Keratinocyte (primary cell): Measurements from ENCODE around the gene JAZF1.

ENCODE experiments used
- EZH2 ChIP-seq: IDR thresholded peaks from one replicate; pipeline ENCODE4 v1.6.1; 2012; ENCODE audit warnings: inconsistent platforms, mild to moderate bottlenecking, low read length, moderate library complexity
- TF ChIP-seq, protein P1 (sequence below), 3 experiments: IDR thresholded peaks in 1 of 3; conservative IDR thresholded peaks in 1 of 3; optimal IDR thresholded peaks in 1 of 3; 2 replicates in 2 of 3; 3 replicates in 1 of 3; pipeline versions ENCODE3 to v1.5.1; 2011; ENCODE audit warnings: low read length in 3 of 3, mild to moderate bottlenecking in 3 of 3, moderate library complexity in 2 of 3, control low read depth in 1 of 3, inconsistent platforms in 1 of 3; ENCODE audit not compliant: insufficient read depth in 2 of 3; ENCODE audit errors: extremely low read depth in 1 of 3

DNA sequence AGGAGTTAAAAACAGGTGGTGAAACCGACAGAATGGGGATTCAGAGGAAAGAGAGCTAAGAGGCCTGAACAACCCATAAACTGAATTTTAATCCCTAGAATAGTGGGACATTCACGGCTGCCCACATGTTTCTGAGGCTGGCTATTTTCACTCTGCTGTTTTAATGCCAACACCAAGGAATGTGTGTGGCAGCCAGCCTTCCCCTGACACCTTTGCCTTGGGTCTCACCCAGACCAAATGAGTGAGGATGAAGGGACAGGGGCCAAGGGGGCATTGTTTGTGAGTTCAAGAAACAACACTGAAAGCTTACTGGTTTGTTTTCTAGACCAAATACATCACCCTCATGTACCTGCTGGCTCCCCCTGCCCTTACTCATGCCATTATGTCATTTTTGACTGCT is 164.3 kb downstream of the JAZF1 start:
- TF ChIP-seq, protein P1, sequence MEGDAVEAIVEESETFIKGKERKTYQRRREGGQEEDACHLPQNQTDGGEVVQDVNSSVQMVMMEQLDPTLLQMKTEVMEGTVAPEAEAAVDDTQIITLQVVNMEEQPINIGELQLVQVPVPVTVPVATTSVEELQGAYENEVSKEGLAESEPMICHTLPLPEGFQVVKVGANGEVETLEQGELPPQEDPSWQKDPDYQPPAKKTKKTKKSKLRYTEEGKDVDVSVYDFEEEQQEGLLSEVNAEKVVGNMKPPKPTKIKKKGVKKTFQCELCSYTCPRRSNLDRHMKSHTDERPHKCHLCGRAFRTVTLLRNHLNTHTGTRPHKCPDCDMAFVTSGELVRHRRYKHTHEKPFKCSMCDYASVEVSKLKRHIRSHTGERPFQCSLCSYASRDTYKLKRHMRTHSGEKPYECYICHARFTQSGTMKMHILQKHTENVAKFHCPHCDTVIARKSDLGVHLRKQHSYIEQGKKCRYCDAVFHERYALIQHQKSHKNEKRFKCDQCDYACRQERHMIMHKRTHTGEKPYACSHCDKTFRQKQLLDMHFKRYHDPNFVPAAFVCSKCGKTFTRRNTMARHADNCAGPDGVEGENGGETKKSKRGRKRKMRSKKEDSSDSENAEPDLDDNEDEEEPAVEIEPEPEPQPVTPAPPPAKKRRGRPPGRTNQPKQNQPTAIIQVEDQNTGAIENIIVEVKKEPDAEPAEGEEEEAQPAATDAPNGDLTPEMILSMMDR (optimal IDR thresholded peaks at IDR 0.05 in 1 of 3, IDR thresholded peaks at IDR 0.05 in 1 of 3, conservative IDR thresholded peaks at IDR 0.05 in 1 of 3; ENCODE audit: extremely low read depth in 1 of 3, insufficient read depth in 2 of 3, low read length in 3 of 3) = no peak
- TF ChIP-seq EZH2 = no peak
